GM23338 (cell line): ENCODE data around the gene PIAS1. TPM values are rescaled to one million over a fixed set of nuclear protein-coding genes. Genes with fewer than 3 reads are reported as not detected.

Experiments
- ATAC-seq: fragments of 200-7000 bp; cut with Tn5 transposase; 3 replicates; pipeline ENCODE4 v1.9.1; 2020
- DNase-seq: peaks from one replicate; pipeline ENCODE4 v3.0.0-alpha.2; 2015; ENCODE audit warnings: low spot score
- H2AFZ ChIP-seq: fragments of 200-600 bp; sonication (generic); 2 replicates; pipeline ENCODE4 v1.8.0; 2016; ENCODE audit warnings: antibody characterized with exemption, mild to moderate bottlenecking, moderate library complexity
- H3F3A ChIP-seq: fragments of 200-600 bp; sonication (generic); replicated peaks from 2 replicates; pipeline ENCODE4 v1.8.0; 2017; ENCODE audit warnings: antibody characterized with exemption, mixed run types, low read depth
- H3K27ac ChIP-seq: fragments of 200-600 bp; sonication (generic); 2 replicates; pipeline ENCODE4 v1.6.1; 2016; ENCODE audit warnings: low read depth
- H3K27me3 ChIP-seq: fragments of 200-600 bp; sonication (generic); 2 replicates; pipeline ENCODE4 v1.8.0; 2016; ENCODE audit warnings: mild to moderate bottlenecking, mixed run types, moderate library complexity; ENCODE audit not compliant: insufficient read depth
- H3K36me3 ChIP-seq: fragments of 200-600 bp; sonication (generic); 2 replicates; pipeline ENCODE4 v1.8.0; 2016; ENCODE audit warnings: mild to moderate bottlenecking; ENCODE audit not compliant: insufficient read depth
- H3K4me1 ChIP-seq: fragments of 200-600 bp; sonication (generic); 2 replicates; pipeline ENCODE4 v1.8.0; 2016; ENCODE audit warnings: mild to moderate bottlenecking, moderate library complexity; ENCODE audit not compliant: insufficient read depth
- H3K4me2 ChIP-seq: fragments of 200-600 bp; sonication (generic); 2 replicates; pipeline ENCODE4 v1.7.1; 2017; ENCODE audit warnings: mixed run types
- H3K4me3 ChIP-seq: fragments of 200-600 bp; sonication (generic); 2 replicates; pipeline ENCODE4 v1.6.1; 2016; ENCODE audit warnings: mixed run types
- H3K79me2 ChIP-seq: fragments of 200-600 bp; sonication (generic); replicated peaks from 2 replicates; pipeline ENCODE4 v1.8.0; 2017; ENCODE audit warnings: mild to moderate bottlenecking; ENCODE audit not compliant: insufficient read depth
- H3K9me2 ChIP-seq: fragments of 200-600 bp; sonication (generic); 2 replicates; pipeline ENCODE4 v1.8.0; 2017; ENCODE audit not compliant: insufficient read depth
- H4K20me1 ChIP-seq: fragments of 200-600 bp; sonication (generic); replicated peaks from 2 replicates; pipeline ENCODE4 v1.8.0; 2017; ENCODE audit warnings: mild to moderate bottlenecking; ENCODE audit not compliant: insufficient read depth
- H3K27ac Mint-ChIP-seq: 2 replicates; pipeline ENCODE4 v1.8.0; 2020; ENCODE audit warnings: inconsistent platforms, mild to moderate bottlenecking, moderate library complexity, mixed read lengths
- H3K27me3 Mint-ChIP-seq: 3 replicates; pipeline ENCODE4 v1.8.0; 2022; ENCODE audit warnings: low read depth, mild to moderate bottlenecking, moderate library complexity, mixed read lengths, inconsistent platforms; ENCODE audit not compliant: insufficient read depth, poor library complexity
- H3K36me3 Mint-ChIP-seq: 3 replicates; pipeline ENCODE4 v1.8.0; 2021; ENCODE audit warnings: low read depth, mild to moderate bottlenecking, inconsistent platforms, moderate library complexity, mixed read lengths
- H3K4me1 Mint-ChIP-seq: 3 replicates; pipeline ENCODE4 v1.8.0; 2020; ENCODE audit warnings: mild to moderate bottlenecking, inconsistent platforms, mixed read lengths
- H3K4me3 Mint-ChIP-seq: 3 replicates; pipeline ENCODE4 v1.8.0; 2021; ENCODE audit warnings: moderate library complexity, mild to moderate bottlenecking, inconsistent platforms, mixed read lengths
- H3K9me3 Mint-ChIP-seq: 3 replicates; pipeline ENCODE4 v1.8.0; 2020; ENCODE audit warnings: moderate library complexity, mild to moderate bottlenecking, inconsistent platforms, mixed read lengths
- CREB1 ChIP-seq: fragments of 250-450 bp; sonication (Bioruptor Pico); IDR thresholded peaks from 2 replicates; pipeline ENCODE4 v1.5.0; 2020; ENCODE audit warnings: low read depth, mild to moderate bottlenecking, moderate library complexity
- EZH2 ChIP-seq: fragments of 200-600 bp; sonication (generic); IDR thresholded peaks from one replicate; pipeline ENCODE4 v1.8.0; 2017; ENCODE audit warnings: antibody characterized with exemption, mild to moderate bottlenecking, low read depth; ENCODE audit not compliant: unreplicated experiment
- EZH2phosphoT487 ChIP-seq: fragments of 200-600 bp; sonication (generic); IDR thresholded peaks from one replicate; pipeline ENCODE4 v1.8.1; 2018; ENCODE audit warnings: antibody characterized with exemption; ENCODE audit not compliant: unreplicated experiment
- JUNB ChIP-seq: IDR thresholded peaks from one replicate; pipeline ENCODE4 v1.6.1; 2016; ENCODE audit warnings: antibody characterized with exemption; ENCODE audit not compliant: unreplicated experiment
- NANOG ChIP-seq: IDR thresholded peaks from 2 replicates; pipeline ENCODE4 v1.6.1; 2016; ENCODE audit warnings: antibody characterized with exemption, borderline replicate concordance
- POLR2AphosphoS5 ChIP-seq: IDR thresholded peaks from 2 replicates; pipeline ENCODE4 v1.6.1; 2016; ENCODE audit warnings: antibody characterized with exemption, low read depth
- STAT1 ChIP-seq: IDR thresholded peaks from one replicate; pipeline ENCODE4 v1.6.1; 2016; ENCODE audit warnings: antibody characterized with exemption; ENCODE audit not compliant: unreplicated experiment
- ZNF114 ChIP-seq: fragments of 250-450 bp; sonication (Bioruptor Pico); IDR thresholded peaks from 2 replicates; pipeline ENCODE4 v1.5.0; 2020; ENCODE audit warnings: mild to moderate bottlenecking, moderate library complexity
- ZNF331 ChIP-seq: fragments of 250-450 bp; sonication (Bioruptor Pico); IDR thresholded peaks from 2 replicates; pipeline ENCODE4 v1.5.0; 2020; ENCODE audit warnings: low read depth, mild to moderate bottlenecking, moderate library complexity
- polyA plus RNA-seq: library from polyadenylated mRNA; unstranded; fragments of >200 nt; fragmentation: Nextera tagmentation; extraction: Ambion mirVana; gene quantifications from 2 replicates; pipeline ENCODE4 v1.2.1, GENCODE V29; 2016
- total RNA-seq: library from RNA; depleted of rRNA; stranded (reverse); fragments of >200 nt; shearing (Covaris generic); gene quantifications from 2 replicates; pipeline ENCODE4 v1.2.3, GENCODE V29; 2014
- TF ChIP-seq, protein P1 (sequence below): fragments of 250-450 bp; sonication (Bioruptor Pico); IDR thresholded peaks from 2 replicates; pipeline ENCODE4 v1.5.0; 2020; ENCODE audit warnings: mild to moderate bottlenecking, moderate library complexity
- TF ChIP-seq, protein P2 (sequence below): IDR thresholded peaks from one replicate; pipeline ENCODE4 v1.6.1; 2018; ENCODE audit warnings: antibody characterized with exemption; ENCODE audit not compliant: unreplicated experiment
- TF ChIP-seq, protein P3 (sequence below): IDR thresholded peaks from 2 replicates; pipeline ENCODE4 v1.6.1; 2016; ENCODE audit warnings: antibody characterized with exemption
- TF ChIP-seq, protein P4 (sequence below), 2 experiments: fragments of 200-600 bp in 1 of 2; sonication (generic) in 1 of 2; conservative IDR thresholded peaks; 2 replicates each; pipeline versions ENCODE4 v1.5.1 to v1.6.1; 2016 to 2017; ENCODE audit warnings: antibody characterized with exemption in 2 of 2, low read depth in 2 of 2, mild to moderate bottlenecking in 2 of 2, moderate library complexity in 1 of 2

Gene PIAS1
- total and polyA plus RNA-seq, 2 experiments from 2014 or later: 30.7 to 32.1 TPM

DNA sequence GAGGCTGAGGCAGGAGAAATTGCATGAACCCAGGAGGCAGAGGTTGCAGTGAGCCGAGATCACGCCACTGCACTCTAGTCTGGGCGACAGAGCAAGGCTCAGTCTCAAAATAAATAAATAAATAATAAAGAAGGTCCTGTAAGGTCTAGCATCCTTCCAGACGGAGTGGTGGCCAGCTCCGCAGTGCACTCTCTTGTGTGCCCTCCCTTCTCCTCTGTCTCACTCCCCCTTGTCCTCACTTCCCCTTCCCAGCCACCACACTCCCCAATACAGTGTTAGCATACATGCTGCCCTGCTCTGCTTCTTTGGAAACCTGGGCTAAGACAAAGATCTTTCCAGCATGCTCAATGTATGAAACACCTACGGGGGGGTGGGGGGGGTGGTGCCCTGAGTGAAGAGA is 178.8 kb downstream of the PIAS1 start:
- Histone ChIP-seq H3F3A (peaks cover 11% of the 10 kb centered on the region), H3K4me3 (no peak overlapping the region), H3K36me3 (no peaks in the 10 kb centered on the region), H3K4me2 (no peak overlapping the region), H3K4me1 (peaks cover 7% of the 10 kb centered on the region; the same call in 1 of the 2 replicates), H4K20me1 (peaks cover 9% of the 10 kb centered on the region), H3K9me2 (no peaks in the 10 kb centered on the region), H3K27me3 (no peaks in the 10 kb centered on the region), H3K79me2 (peaks cover 11% of the 10 kb centered on the region), H3K27ac (no peak overlapping the region), H2AFZ (no peak overlapping the region)
- peaks cover 21% of the 10 kb centered on the region for H3K27me3 Mint-ChIP-seq
- ATAC-seq: no peak
- H3K27ac Mint-ChIP-seq: no peak overlapping the region
- no peaks in the 10 kb centered on the region; the same call in 2 of the 3 replicates for H3K9me3 Mint-ChIP-seq
- TF ChIP-seq, protein P1, sequence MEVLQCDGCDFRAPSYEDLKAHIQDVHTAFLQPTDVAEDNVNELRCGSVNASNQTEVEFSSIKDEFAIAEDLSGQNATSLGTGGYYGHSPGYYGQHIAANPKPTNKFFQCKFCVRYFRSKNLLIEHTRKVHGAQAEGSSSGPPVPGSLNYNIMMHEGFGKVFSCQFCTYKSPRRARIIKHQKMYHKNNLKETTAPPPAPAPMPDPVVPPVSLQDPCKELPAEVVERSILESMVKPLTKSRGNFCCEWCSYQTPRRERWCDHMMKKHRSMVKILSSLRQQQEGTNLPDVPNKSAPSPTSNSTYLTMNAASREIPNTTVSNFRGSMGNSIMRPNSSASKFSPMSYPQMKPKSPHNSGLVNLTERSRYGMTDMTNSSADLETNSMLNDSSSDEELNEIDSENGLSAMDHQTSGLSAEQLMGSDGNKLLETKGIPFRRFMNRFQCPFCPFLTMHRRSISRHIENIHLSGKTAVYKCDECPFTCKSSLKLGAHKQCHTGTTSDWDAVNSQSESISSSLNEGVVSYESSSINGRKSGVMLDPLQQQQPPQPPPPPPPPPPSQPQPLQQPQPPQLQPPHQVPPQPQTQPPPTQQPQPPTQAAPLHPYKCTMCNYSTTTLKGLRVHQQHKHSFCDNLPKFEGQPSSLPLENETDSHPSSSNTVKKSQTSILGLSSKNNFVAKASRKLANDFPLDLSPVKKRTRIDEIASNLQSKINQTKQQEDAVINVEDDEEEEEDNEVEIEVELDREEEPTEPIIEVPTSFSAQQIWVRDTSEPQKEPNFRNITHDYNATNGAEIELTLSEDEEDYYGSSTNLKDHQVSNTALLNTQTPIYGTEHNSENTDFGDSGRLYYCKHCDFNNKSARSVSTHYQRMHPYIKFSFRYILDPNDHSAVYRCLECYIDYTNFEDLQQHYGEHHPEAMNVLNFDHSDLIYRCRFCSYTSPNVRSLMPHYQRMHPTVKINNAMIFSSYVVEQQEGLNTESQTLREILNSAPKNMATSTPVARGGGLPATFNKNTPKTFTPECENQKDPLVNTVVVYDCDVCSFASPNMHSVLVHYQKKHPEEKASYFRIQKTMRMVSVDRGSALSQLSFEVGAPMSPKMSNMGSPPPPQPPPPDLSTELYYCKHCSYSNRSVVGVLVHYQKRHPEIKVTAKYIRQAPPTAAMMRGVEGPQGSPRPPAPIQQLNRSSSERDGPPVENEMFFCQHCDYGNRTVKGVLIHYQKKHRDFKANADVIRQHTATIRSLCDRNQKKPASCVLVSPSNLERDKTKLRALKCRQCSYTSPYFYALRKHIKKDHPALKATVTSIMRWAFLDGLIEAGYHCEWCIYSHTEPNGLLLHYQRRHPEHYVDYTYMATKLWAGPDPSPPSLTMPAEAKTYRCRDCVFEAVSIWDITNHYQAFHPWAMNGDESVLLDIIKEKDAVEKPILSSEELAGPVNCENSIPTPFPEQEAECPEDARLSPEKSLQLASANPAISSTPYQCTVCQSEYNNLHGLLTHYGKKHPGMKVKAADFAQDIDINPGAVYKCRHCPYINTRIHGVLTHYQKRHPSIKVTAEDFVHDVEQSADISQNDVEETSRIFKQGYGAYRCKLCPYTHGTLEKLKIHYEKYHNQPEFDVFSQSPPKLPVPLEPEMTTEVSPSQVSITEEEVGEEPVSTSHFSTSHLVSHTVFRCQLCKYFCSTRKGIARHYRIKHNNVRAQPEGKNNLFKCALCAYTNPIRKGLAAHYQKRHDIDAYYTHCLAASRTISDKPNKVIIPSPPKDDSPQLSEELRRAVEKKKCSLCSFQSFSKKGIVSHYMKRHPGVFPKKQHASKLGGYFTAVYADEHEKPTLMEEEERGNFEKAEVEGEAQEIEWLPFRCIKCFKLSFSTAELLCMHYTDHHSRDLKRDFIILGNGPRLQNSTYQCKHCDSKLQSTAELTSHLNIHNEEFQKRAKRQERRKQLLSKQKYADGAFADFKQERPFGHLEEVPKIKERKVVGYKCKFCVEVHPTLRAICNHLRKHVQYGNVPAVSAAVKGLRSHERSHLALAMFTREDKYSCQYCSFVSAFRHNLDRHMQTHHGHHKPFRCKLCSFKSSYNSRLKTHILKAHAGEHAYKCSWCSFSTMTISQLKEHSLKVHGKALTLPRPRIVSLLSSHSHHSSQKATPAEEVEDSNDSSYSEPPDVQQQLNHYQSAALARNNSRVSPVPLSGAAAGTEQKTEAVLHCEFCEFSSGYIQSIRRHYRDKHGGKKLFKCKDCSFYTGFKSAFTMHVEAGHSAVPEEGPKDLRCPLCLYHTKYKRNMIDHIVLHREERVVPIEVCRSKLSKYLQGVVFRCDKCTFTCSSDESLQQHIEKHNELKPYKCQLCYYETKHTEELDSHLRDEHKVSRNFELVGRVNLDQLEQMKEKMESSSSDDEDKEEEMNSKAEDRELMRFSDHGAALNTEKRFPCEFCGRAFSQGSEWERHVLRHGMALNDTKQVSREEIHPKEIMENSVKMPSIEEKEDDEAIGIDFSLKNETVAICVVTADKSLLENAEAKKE (CRISPR knock-in tag): no peak
- TF ChIP-seq ZNF114 (CRISPR knock-in tag) (no peak), POLR2AphosphoS5 (no peak), STAT1 (no peak), ZNF331 (CRISPR knock-in tag) (no peak), EZH2phosphoT487 (no peak), EZH2 (no peak), NANOG (no peak), CREB1 (no peak), JUNB (no peak)
- TF ChIP-seq, protein P2, sequence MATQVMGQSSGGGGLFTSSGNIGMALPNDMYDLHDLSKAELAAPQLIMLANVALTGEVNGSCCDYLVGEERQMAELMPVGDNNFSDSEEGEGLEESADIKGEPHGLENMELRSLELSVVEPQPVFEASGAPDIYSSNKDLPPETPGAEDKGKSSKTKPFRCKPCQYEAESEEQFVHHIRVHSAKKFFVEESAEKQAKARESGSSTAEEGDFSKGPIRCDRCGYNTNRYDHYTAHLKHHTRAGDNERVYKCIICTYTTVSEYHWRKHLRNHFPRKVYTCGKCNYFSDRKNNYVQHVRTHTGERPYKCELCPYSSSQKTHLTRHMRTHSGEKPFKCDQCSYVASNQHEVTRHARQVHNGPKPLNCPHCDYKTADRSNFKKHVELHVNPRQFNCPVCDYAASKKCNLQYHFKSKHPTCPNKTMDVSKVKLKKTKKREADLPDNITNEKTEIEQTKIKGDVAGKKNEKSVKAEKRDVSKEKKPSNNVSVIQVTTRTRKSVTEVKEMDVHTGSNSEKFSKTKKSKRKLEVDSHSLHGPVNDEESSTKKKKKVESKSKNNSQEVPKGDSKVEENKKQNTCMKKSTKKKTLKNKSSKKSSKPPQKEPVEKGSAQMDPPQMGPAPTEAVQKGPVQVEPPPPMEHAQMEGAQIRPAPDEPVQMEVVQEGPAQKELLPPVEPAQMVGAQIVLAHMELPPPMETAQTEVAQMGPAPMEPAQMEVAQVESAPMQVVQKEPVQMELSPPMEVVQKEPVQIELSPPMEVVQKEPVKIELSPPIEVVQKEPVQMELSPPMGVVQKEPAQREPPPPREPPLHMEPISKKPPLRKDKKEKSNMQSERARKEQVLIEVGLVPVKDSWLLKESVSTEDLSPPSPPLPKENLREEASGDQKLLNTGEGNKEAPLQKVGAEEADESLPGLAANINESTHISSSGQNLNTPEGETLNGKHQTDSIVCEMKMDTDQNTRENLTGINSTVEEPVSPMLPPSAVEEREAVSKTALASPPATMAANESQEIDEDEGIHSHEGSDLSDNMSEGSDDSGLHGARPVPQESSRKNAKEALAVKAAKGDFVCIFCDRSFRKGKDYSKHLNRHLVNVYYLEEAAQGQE: no peak
- TF ChIP-seq, protein P3, sequence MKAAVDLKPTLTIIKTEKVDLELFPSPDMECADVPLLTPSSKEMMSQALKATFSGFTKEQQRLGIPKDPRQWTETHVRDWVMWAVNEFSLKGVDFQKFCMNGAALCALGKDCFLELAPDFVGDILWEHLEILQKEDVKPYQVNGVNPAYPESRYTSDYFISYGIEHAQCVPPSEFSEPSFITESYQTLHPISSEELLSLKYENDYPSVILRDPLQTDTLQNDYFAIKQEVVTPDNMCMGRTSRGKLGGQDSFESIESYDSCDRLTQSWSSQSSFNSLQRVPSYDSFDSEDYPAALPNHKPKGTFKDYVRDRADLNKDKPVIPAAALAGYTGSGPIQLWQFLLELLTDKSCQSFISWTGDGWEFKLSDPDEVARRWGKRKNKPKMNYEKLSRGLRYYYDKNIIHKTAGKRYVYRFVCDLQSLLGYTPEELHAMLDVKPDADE: no peak
- TF ChIP-seq, protein P4, sequence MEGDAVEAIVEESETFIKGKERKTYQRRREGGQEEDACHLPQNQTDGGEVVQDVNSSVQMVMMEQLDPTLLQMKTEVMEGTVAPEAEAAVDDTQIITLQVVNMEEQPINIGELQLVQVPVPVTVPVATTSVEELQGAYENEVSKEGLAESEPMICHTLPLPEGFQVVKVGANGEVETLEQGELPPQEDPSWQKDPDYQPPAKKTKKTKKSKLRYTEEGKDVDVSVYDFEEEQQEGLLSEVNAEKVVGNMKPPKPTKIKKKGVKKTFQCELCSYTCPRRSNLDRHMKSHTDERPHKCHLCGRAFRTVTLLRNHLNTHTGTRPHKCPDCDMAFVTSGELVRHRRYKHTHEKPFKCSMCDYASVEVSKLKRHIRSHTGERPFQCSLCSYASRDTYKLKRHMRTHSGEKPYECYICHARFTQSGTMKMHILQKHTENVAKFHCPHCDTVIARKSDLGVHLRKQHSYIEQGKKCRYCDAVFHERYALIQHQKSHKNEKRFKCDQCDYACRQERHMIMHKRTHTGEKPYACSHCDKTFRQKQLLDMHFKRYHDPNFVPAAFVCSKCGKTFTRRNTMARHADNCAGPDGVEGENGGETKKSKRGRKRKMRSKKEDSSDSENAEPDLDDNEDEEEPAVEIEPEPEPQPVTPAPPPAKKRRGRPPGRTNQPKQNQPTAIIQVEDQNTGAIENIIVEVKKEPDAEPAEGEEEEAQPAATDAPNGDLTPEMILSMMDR (conservative IDR thresholded peaks at IDR 0.05; ENCODE audit: low read depth in 2 of 2): no peak
- H3K4me1 Mint-ChIP-seq: peaks cover 28% of the 10 kb centered on the region
- no peak overlapping the region for H3K4me3 Mint-ChIP-seq
- no peak for DNase-seq
- no peaks in the 10 kb centered on the region for H3K36me3 Mint-ChIP-seq
